Measurements from ENCODE around the gene GDPD5. TPM values are rescaled to one million over a fixed set of nuclear protein-coding genes. Genes with fewer than 3 reads are reported as not detected.
A peak's percentile ranks its signal among the peaks of the same experiment; 100 is the strongest.

GDPD5 gene
- total and polyA plus RNA-seq, 2 donors (not counting 1 experiment from before 2014, with no cell fraction given): 2.5 to 3.1 TPM

- peak; percentile 11 to 37 for DNase-seq (ENCODE audit: low read depth in 2 of 2)
- Histone ChIP-seq H3K27ac (ENCODE audit: insufficient read depth, low read length) (no peak overlapping the region), H3K9me3 (ENCODE audit: control insufficient read depth, insufficient read depth, low read depth, low read length) (no peaks in the 10 kb centered on the region), H4K20me1 (ENCODE audit: control insufficient read depth, extremely low read depth, insufficient read depth, low read length) (peaks cover 1% of the 10 kb centered on the region), H3K27me3 (ENCODE audit: control insufficient read depth, insufficient read depth, low read length) (no peaks in the 10 kb centered on the region), H2AFZ (ENCODE audit: low read length) (no peak overlapping the region), H3K4me2 (ENCODE audit: extremely low read depth, insufficient read depth, low read length) (peak overlapping the region; percentile 4), H3K4me3 (replicated peaks in 1 of 4; ENCODE audit: control extremely low read depth in 1 of 4, insufficient read depth in 1 of 4, low read depth in 3 of 4, low read length in 4 of 4) (no peak overlapping the region), H3K36me3 (ENCODE audit: control insufficient read depth, insufficient read depth, low read length) (no peaks in the 10 kb centered on the region), H3K79me2 (ENCODE audit: control insufficient read depth, insufficient read depth, low read length) (no peaks in the 10 kb centered on the region), H3K9ac (ENCODE audit: insufficient read depth, low read length) (no peak overlapping the region), H3K4me1 (ENCODE audit: control insufficient read depth, extremely low read depth, insufficient read depth, low read length) (peaks cover 16% of the 10 kb centered on the region)
- TF ChIP-seq EZH2 (IDR thresholded peaks at IDR 0.05; ENCODE audit: low read length, missing control alignments): no peak
- TF ChIP-seq, protein P1, sequence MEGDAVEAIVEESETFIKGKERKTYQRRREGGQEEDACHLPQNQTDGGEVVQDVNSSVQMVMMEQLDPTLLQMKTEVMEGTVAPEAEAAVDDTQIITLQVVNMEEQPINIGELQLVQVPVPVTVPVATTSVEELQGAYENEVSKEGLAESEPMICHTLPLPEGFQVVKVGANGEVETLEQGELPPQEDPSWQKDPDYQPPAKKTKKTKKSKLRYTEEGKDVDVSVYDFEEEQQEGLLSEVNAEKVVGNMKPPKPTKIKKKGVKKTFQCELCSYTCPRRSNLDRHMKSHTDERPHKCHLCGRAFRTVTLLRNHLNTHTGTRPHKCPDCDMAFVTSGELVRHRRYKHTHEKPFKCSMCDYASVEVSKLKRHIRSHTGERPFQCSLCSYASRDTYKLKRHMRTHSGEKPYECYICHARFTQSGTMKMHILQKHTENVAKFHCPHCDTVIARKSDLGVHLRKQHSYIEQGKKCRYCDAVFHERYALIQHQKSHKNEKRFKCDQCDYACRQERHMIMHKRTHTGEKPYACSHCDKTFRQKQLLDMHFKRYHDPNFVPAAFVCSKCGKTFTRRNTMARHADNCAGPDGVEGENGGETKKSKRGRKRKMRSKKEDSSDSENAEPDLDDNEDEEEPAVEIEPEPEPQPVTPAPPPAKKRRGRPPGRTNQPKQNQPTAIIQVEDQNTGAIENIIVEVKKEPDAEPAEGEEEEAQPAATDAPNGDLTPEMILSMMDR (conservative IDR thresholded peaks at IDR 0.05 in 1 of 2, IDR thresholded peaks at IDR 0.05 in 1 of 2; ENCODE audit: low read depth in 1 of 2, low read length in 2 of 2): no peak
Measured at GRCh38 chr11:75498556-75499255, 27.0 kb downstream of the GDPD5 start.

DNA sequence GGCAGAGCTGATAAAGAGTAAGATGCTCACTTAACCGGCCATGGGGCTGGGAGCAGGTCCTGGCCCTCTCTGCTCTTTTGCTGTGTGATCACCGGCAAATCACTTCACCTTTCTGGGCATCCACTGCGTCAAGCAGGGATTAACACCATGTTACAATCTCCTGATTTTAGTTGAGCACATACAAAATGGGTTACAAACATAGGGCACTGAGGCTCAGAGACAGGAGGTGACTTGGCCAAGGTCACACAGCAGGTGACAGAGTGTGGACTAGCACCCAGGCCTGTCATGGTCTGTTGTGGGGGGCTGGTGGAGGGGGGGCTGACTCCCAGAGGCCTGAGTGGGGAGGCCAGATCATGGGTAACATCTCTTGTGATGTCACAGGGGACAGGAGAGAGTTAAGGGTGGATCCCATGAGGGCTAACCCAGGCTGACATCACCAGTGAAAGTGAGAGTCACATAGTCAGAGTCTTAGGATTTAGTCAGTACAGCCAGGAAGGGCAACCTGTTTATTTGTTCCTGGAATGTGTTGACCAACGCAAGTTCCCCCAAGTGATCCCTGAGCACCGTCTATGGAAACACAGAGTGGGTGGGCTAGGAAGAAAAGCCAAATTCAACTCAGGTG is 27.8 kb downstream of the GDPD5 start:
- no peak overlapping the region for H3K27ac ChIP-seq (ENCODE audit: insufficient read depth, low read length)
- no peak overlapping the region for H3K9ac ChIP-seq (ENCODE audit: insufficient read depth, low read length)
- no peak for DNase-seq (ENCODE audit: low read depth in 2 of 2)
- no peaks in the 10 kb centered on the region for H3K9me3 ChIP-seq (ENCODE audit: control insufficient read depth, insufficient read depth, low read depth, low read length)
- peaks cover 1% of the 10 kb centered on the region for H4K20me1 ChIP-seq (ENCODE audit: control insufficient read depth, extremely low read depth, insufficient read depth, low read length)
- H3K4me1 ChIP-seq (ENCODE audit: control insufficient read depth, extremely low read depth, insufficient read depth, low read length): peaks cover 16% of the 10 kb centered on the region
- no peak overlapping the region for H2AFZ ChIP-seq (ENCODE audit: low read length)
- no peaks in the 10 kb centered on the region for H3K36me3 ChIP-seq (ENCODE audit: control insufficient read depth, insufficient read depth, low read length)
- H3K4me2 ChIP-seq (ENCODE audit: extremely low read depth, insufficient read depth, low read length): no peak overlapping the region
- H3K4me3 ChIP-seq (replicated peaks in 1 of 4; ENCODE audit: control extremely low read depth in 1 of 4, insufficient read depth in 1 of 4, low read depth in 3 of 4, low read length in 4 of 4): no peak overlapping the region
- no peaks in the 10 kb centered on the region for H3K27me3 ChIP-seq (ENCODE audit: control insufficient read depth, insufficient read depth, low read length)
- no peak for TF ChIP-seq EZH2 (IDR thresholded peaks at IDR 0.05; ENCODE audit: low read length, missing control alignments)
- TF ChIP-seq, protein P1 (conservative IDR thresholded peaks at IDR 0.05 in 1 of 2, IDR thresholded peaks at IDR 0.05 in 1 of 2; ENCODE audit: low read depth in 1 of 2, low read length in 2 of 2): no peak
- H3K79me2 ChIP-seq (ENCODE audit: control insufficient read depth, insufficient read depth, low read length): no peaks in the 10 kb centered on the region

- H3K79me2 ChIP-seq (ENCODE audit: control insufficient read depth, insufficient read depth, low read length): no peaks in the 10 kb centered on the region
- TF ChIP-seq, protein P1 (conservative IDR thresholded peaks at IDR 0.05 in 1 of 2, IDR thresholded peaks at IDR 0.05 in 1 of 2; ENCODE audit: low read depth in 1 of 2, low read length in 2 of 2): peak in 1 of 2 donors; percentile 18
- TF ChIP-seq EZH2 (IDR thresholded peaks at IDR 0.05; ENCODE audit: low read length, missing control alignments): no peak
- no peak overlapping the region for H3K4me2 ChIP-seq (ENCODE audit: extremely low read depth, insufficient read depth, low read length)
- no peaks in the 10 kb centered on the region for H3K9me3 ChIP-seq (ENCODE audit: control insufficient read depth, insufficient read depth, low read depth, low read length)
- no peak overlapping the region for H3K9ac ChIP-seq (ENCODE audit: insufficient read depth, low read length)
- H2AFZ ChIP-seq (ENCODE audit: low read length): no peak overlapping the region
- H3K27ac ChIP-seq (ENCODE audit: insufficient read depth, low read length): no peak overlapping the region
- DNase-seq (ENCODE audit: low read depth in 2 of 2): no peak
- no peaks in the 10 kb centered on the region for H3K36me3 ChIP-seq (ENCODE audit: control insufficient read depth, insufficient read depth, low read length)
- H4K20me1 ChIP-seq (ENCODE audit: control insufficient read depth, extremely low read depth, insufficient read depth, low read length): no peaks in the 10 kb centered on the region
- H3K27me3 ChIP-seq (ENCODE audit: control insufficient read depth, insufficient read depth, low read length): no peaks in the 10 kb centered on the region
- peaks cover 16% of the 10 kb centered on the region for H3K4me1 ChIP-seq (ENCODE audit: control insufficient read depth, extremely low read depth, insufficient read depth, low read length)
- no peak overlapping the region for H3K4me3 ChIP-seq (replicated peaks in 1 of 4; ENCODE audit: control extremely low read depth in 1 of 4, insufficient read depth in 1 of 4, low read depth in 3 of 4, low read length in 4 of 4)
Measured at GRCh38 chr11:75496305-75496752, 29.4 kb downstream of the GDPD5 start.

All from fibroblast of lung (primary cell).